HEK293T (cell line): ENCODE results near the gene NAPB.

Experiments used
- NFRKB ChIP-seq: fragments of 450-650 bp; IDR thresholded peaks from 2 replicates; pipeline ENCODE4 v1.6.1; 2016; ENCODE audit warnings: mild to moderate bottlenecking, moderate library complexity
- SP1 ChIP-seq: fragments of 450-650 bp; IDR thresholded peaks from 2 replicates; pipeline ENCODE4 v1.6.1; 2017

GRCh38 chr20:23401051-23401450 lies 20.2 kb downstream of the NAPB start:
- no peak for TF ChIP-seq SP1
- no peak for TF ChIP-seq NFRKB
